ENCODE measurements around the gene ZNF750.

DNA sequence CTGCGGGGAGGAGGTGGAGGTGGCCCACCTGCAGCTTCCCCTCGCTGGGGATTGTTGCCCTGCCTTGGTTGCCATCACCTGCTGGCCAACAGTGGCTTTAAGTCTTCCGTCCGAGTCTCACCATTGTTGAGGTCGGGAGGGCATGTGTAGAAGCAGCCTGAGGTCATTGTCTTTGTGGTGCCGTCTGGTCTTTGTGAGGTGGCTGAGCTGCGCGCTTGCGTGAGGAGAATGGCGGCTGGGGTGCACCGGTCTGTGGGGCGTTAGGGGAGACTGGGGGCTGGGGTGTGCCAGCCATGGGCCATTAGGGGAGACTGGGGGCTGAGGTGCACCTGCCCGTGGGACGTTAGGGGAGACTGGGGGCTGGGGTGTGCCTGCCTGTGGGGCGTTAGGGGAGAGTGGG, 36.2 kb downstream of the ZNF750 start:
- TF ChIP-seq FOXA1 (IDR thresholded peaks at IDR 0.05): no peak
- TF ChIP-seq, protein P1, sequence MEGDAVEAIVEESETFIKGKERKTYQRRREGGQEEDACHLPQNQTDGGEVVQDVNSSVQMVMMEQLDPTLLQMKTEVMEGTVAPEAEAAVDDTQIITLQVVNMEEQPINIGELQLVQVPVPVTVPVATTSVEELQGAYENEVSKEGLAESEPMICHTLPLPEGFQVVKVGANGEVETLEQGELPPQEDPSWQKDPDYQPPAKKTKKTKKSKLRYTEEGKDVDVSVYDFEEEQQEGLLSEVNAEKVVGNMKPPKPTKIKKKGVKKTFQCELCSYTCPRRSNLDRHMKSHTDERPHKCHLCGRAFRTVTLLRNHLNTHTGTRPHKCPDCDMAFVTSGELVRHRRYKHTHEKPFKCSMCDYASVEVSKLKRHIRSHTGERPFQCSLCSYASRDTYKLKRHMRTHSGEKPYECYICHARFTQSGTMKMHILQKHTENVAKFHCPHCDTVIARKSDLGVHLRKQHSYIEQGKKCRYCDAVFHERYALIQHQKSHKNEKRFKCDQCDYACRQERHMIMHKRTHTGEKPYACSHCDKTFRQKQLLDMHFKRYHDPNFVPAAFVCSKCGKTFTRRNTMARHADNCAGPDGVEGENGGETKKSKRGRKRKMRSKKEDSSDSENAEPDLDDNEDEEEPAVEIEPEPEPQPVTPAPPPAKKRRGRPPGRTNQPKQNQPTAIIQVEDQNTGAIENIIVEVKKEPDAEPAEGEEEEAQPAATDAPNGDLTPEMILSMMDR (IDR thresholded peaks at IDR 0.05; ENCODE audit: low read depth, low read length, missing input control): no peak
- TF ChIP-seq, protein P2, sequence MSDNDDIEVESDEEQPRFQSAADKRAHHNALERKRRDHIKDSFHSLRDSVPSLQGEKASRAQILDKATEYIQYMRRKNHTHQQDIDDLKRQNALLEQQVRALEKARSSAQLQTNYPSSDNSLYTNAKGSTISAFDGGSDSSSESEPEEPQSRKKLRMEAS (IDR thresholded peaks at IDR 0.05): no peak
- no peak for TF ChIP-seq EGR1 (IDR thresholded peaks at IDR 0.05; ENCODE audit: low read depth in 2 of 2)
- TF ChIP-seq GABPA (IDR thresholded peaks at IDR 0.05 in 1 of 2, conservative IDR thresholded peaks at IDR 0.05 in 1 of 2): no peak
- TF ChIP-seq TAF1 (conservative IDR thresholded peaks at IDR 0.05): no peak
- TF ChIP-seq JUND (IDR thresholded peaks at IDR 0.05): no peak
- TF ChIP-seq RAD21 (IDR thresholded peaks at IDR 0.05): no peak
